CD14-positive monocyte (primary cell): ENCODE results near the gene UAP1L1. TPM values are rescaled to one million over a fixed set of nuclear protein-coding genes. Genes with fewer than 3 reads are reported as not detected.
A peak's percentile ranks its signal among the peaks of the same experiment; 100 is the strongest.

ENCODE experiments used
- DNase-seq, 3 donors: peaks; one replicate each; pipeline ENCODE4 v3.0.0-alpha.2; 2011 to 2022
- H2AFZ ChIP-seq: 2 replicates; pipeline ENCODE4 v1.6.0; 2012; ENCODE audit warnings: mild to moderate bottlenecking, low read depth, low read length, inconsistent platforms; ENCODE audit not compliant: insufficient read depth, poor library complexity, severe bottlenecking
- H3K27ac ChIP-seq, 2 donors: 1 replicate in 1 of 2; 2 replicates in 1 of 2; pipeline ENCODE4 v1.5.1; 2012 to 2013; ENCODE audit warnings: low read length in 2 of 2, control low read depth in 1 of 2, inconsistent platforms in 1 of 2, low read depth in 1 of 2, mild to moderate bottlenecking in 1 of 2
- H3K27me3 ChIP-seq, 2 donors: one replicate each; pipeline versions ENCODE4 v1.6.0 to v1.6.1; 2011 to 2013; ENCODE audit warnings: low read length in 2 of 2; ENCODE audit not compliant: control insufficient read depth in 2 of 2, insufficient read depth in 2 of 2
- H3K36me3 ChIP-seq, 2 donors: replicated peaks in 1 of 2; 1 replicate in 1 of 2; 2 replicates in 1 of 2; pipeline versions ENCODE4 v1.5.1 to v1.6.1; 2012 to 2013; ENCODE audit warnings: low read length in 2 of 2, control low read depth in 1 of 2, inconsistent platforms in 1 of 2, mild to moderate bottlenecking in 1 of 2; ENCODE audit not compliant: insufficient read depth in 2 of 2, control insufficient read depth in 1 of 2
- H3K4me1 ChIP-seq, 2 donors: 1 replicate in 1 of 2; 2 replicates in 1 of 2; pipeline versions ENCODE4 v1.5.1 to v1.6.1; 2012 to 2013; ENCODE audit warnings: low read length in 2 of 2, control low read depth in 1 of 2, inconsistent platforms in 1 of 2, mild to moderate bottlenecking in 1 of 2, moderate library complexity in 1 of 2; ENCODE audit not compliant: insufficient read depth in 2 of 2, control insufficient read depth in 1 of 2
- H3K4me2 ChIP-seq: replicated peaks from 2 replicates; pipeline ENCODE3; 2012; ENCODE audit warnings: low read length, moderate library complexity, mild to moderate bottlenecking; ENCODE audit not compliant: poor library complexity, severe bottlenecking; ENCODE audit errors: extremely low read depth
- H3K4me3 ChIP-seq, 3 experiments: fragments of 200-600 bp in 1 of 3; sonication (generic) in 1 of 3; replicated peaks in 1 of 3; 1 replicate in 2 of 3; 2 replicates in 1 of 3; pipeline ENCODE4 v1.5.1; 2011 to 2013; ENCODE audit warnings: low read length in 3 of 3, mild to moderate bottlenecking in 3 of 3, control low read depth in 2 of 3, low read depth in 2 of 3, inconsistent platforms in 1 of 3, moderate library complexity in 1 of 3
- H3K79me2 ChIP-seq: 2 replicates; pipeline ENCODE4 v1.6.0; 2012; ENCODE audit warnings: mild to moderate bottlenecking, control low read depth, inconsistent platforms, low read length, moderate library complexity; ENCODE audit not compliant: insufficient read depth
- H3K9ac ChIP-seq: 2 replicates; pipeline ENCODE4 v1.6.0; 2017; ENCODE audit warnings: low read length, mild to moderate bottlenecking; ENCODE audit not compliant: insufficient read depth, poor library complexity, severe bottlenecking
- H3K9me3 ChIP-seq, 2 donors: replicated peaks in 1 of 2; 1 replicate in 1 of 2; 2 replicates in 1 of 2; pipeline versions ENCODE4 v1.5.1 to v1.6.1; 2012 to 2013; ENCODE audit warnings: low read length in 2 of 2, control low read depth in 1 of 2; ENCODE audit not compliant: control insufficient read depth in 1 of 2, insufficient read depth in 1 of 2
- H4K20me1 ChIP-seq: 2 replicates; pipeline ENCODE4 v1.6.0; 2012; ENCODE audit warnings: mild to moderate bottlenecking, low read length, control low read depth, moderate library complexity; ENCODE audit not compliant: insufficient read depth
- H3K27ac Mint-ChIP-seq, 7 donors: one replicate each; pipeline ENCODE4 v1.8.0; 2020; ENCODE audit warnings: mild to moderate bottlenecking in 7 of 7, mixed read lengths in 7 of 7, moderate library complexity in 6 of 7, inconsistent platforms in 2 of 7
- H3K27me3 Mint-ChIP-seq, 3 donors: one replicate each; pipeline ENCODE4 v1.8.0; 2021 to 2022; ENCODE audit warnings: low read depth in 3 of 3, mild to moderate bottlenecking in 3 of 3, mixed read lengths in 3 of 3, moderate library complexity in 3 of 3, inconsistent platforms in 1 of 3
- H3K36me3 Mint-ChIP-seq, 2 donors: one replicate each; pipeline ENCODE4 v1.8.0; 2020; ENCODE audit warnings: mixed read lengths in 2 of 2, inconsistent platforms in 1 of 2, mild to moderate bottlenecking in 1 of 2
- H3K4me1 Mint-ChIP-seq: one replicate; pipeline ENCODE4 v1.8.0; 2020; ENCODE audit warnings: mild to moderate bottlenecking, mixed read lengths
- H3K4me3 Mint-ChIP-seq, 2 donors: one replicate each; pipeline ENCODE4 v1.8.0; 2020; ENCODE audit warnings: mild to moderate bottlenecking in 2 of 2, mixed read lengths in 2 of 2, moderate library complexity in 1 of 2
- H3K9me3 Mint-ChIP-seq, 7 donors: one replicate each; pipeline ENCODE4 v1.8.0; 2020 to 2022; ENCODE audit warnings: mixed read lengths in 7 of 7, mild to moderate bottlenecking in 6 of 7, moderate library complexity in 6 of 7, inconsistent platforms in 2 of 7
- WGBS: methylation state at CpG from one replicate; pipeline ENCODE4 v1.1.5; 2013; ENCODE audit warnings: missing lambda C conversion rate; ENCODE audit not compliant: insufficient coverage; 5-methylcytosine and 5-hydroxymethylcytosine counted together
- intact Hi-C, 2 donors: fragments of 100-400 bp; cut with micrococcal nuclease; formaldehyde crosslinking; loops; one replicate each; pipeline versions ENCODE4 v1.15.0 to v1.15.1; 2023
- polyA plus RNA-seq, 3 donors: library from polyadenylated mRNA; depleted of rRNA in 1 of 3; unstranded in 2 of 3; stranded (reverse) in 1 of 3; fragments of 300-500 nt in 2 of 3; fragments of >200 nt in 1 of 3; fragmentation: Illumina TruSeq in 2 of 3; gene quantifications; 1 replicate in 2 of 3; 2 replicates in 1 of 3; pipeline ENCODE4 v1.2.3, GENCODE V29; 2012 to 2021
- TF ChIP-seq, protein P1 (sequence below): fragments of 200-600 bp; IDR thresholded peaks from one replicate; pipeline ENCODE4 v1.8.0; 2022; ENCODE audit warnings: antibody characterized with exemption, mild to moderate bottlenecking

Gene UAP1L1
- polyA plus RNA-seq, 3 donors: 5.7 to 16.7 (median 14.8) TPM

DNA sequence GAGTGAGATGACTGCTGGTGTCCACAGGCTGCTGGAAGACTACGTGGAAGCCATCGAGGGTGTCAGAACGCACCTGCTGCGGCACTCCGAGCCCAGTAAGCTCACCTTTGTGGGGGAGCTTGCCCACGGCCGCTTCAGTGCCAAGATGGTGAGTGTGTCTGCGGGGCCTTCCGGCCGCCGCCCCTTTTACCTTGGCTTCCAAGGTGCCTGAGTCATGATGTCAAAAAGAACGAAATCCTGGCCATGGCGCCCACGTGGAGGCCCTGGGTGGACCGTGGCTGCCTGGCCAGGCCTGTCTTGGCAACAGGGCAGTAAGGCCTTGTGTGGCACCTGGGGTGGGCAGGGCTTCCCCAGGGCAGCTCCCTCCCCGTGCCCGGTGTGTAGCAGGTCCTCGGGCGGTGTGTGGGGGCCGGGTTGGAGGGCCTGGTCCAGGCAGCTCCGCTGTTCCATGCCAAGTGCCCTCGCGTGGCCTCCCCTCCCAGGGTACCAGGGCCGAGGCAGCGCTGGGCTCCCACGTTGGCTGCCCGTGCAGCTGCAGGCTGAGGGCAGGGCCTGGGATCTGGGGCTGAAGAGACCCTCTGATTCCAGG is 29.4 kb downstream of the UAP1L1 start:
- Mint-ChIP-seq H3K4me1 (no peaks in the 10 kb centered on the region), H3K36me3 (peaks cover 16 to 50% of the 10 kb centered on the region in 2 donors), H3K27me3 (peaks cover 0 to 1% (median 0%) of the 10 kb centered on the region in 3 donors), H3K9me3 (peaks cover 0 to 3% (median 0%) of the 10 kb centered on the region in 7 donors), H3K4me3 (no peak overlapping the region), H3K27ac (peak overlapping the region in 1 of 7 donors; percentile 11)
- H2AFZ ChIP-seq: no peak overlapping the region
- peaks cover 10 to 22% of the 10 kb centered on the region in 2 donors for H3K9me3 ChIP-seq
- DNase-seq: no peak
- H3K4me3 ChIP-seq: no peak overlapping the region
- peaks cover 83 to 100% of the 10 kb centered on the region in 2 donors for H3K36me3 ChIP-seq
- H3K79me2 ChIP-seq: no peaks in the 10 kb centered on the region
- intact Hi-C loops: no loop called here
- TF ChIP-seq, protein P1, sequence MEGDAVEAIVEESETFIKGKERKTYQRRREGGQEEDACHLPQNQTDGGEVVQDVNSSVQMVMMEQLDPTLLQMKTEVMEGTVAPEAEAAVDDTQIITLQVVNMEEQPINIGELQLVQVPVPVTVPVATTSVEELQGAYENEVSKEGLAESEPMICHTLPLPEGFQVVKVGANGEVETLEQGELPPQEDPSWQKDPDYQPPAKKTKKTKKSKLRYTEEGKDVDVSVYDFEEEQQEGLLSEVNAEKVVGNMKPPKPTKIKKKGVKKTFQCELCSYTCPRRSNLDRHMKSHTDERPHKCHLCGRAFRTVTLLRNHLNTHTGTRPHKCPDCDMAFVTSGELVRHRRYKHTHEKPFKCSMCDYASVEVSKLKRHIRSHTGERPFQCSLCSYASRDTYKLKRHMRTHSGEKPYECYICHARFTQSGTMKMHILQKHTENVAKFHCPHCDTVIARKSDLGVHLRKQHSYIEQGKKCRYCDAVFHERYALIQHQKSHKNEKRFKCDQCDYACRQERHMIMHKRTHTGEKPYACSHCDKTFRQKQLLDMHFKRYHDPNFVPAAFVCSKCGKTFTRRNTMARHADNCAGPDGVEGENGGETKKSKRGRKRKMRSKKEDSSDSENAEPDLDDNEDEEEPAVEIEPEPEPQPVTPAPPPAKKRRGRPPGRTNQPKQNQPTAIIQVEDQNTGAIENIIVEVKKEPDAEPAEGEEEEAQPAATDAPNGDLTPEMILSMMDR: no peak
- no peaks in the 10 kb centered on the region for H3K27me3 ChIP-seq
- peaks cover 9% of the 10 kb centered on the region for H4K20me1 ChIP-seq
- H3K9ac ChIP-seq: no peak overlapping the region
- no peak overlapping the region for H3K27ac ChIP-seq
- WGBS: 99% methylated on average over 27 of the region's 27 CpGs
- no peak overlapping the region for H3K4me2 ChIP-seq
- no peaks in the 10 kb centered on the region for H3K4me1 ChIP-seq

DNA sequence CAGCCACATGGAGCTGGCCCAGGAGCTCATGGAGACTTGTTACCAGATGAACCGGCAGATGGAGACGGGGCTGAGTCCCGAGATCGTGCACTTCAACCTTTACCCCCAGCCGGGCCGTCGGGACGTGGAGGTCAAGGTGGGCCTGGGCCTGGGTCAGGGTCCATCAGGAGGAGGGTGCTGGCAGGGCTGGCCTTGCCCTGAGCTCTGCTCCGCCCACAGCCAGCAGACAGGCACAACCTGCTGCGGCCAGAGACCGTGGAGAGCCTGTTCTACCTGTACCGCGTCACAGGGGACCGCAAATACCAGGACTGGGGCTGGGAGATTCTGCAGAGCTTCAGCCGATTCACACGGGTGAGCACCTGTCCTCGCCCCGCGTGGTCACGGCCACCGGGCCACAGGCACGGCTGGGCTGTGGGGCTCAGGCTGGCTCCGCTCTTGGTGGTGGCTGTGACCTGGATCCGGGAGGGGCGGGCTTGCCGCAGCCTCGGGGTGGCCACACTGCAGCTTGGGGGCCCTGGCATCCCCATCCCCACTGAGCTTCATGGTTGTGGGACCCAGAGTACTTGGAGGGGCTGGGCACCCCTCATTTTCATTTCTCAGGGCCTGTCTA is 30.1 kb downstream of the UAP1L1 start:
- Histone ChIP-seq H2AFZ (no peak overlapping the region), H3K4me3 (no peak overlapping the region), H3K36me3 (peaks cover 83 to 100% of the 10 kb centered on the region in 2 donors), H3K9me3 (peaks cover 4 to 15% of the 10 kb centered on the region in 2 donors), H3K27ac (no peak overlapping the region), H3K9ac (no peak overlapping the region), H3K27me3 (no peaks in the 10 kb centered on the region), H3K4me2 (no peak overlapping the region), H3K79me2 (no peaks in the 10 kb centered on the region), H3K4me1 (no peaks in the 10 kb centered on the region), H4K20me1 (peaks cover 11% of the 10 kb centered on the region)
- H3K4me3 Mint-ChIP-seq: no peak overlapping the region
- intact Hi-C loops: no loop called here
- H3K36me3 Mint-ChIP-seq: peaks cover 16 to 52% of the 10 kb centered on the region in 2 donors
- no peak for DNase-seq
- H3K27me3 Mint-ChIP-seq: peaks cover 0 to 1% (median 0%) of the 10 kb centered on the region in 3 donors
- peaks cover 0 to 3% (median 0%) of the 10 kb centered on the region in 7 donors for H3K9me3 Mint-ChIP-seq
- H3K27ac Mint-ChIP-seq: no peak overlapping the region
- H3K4me1 Mint-ChIP-seq: no peaks in the 10 kb centered on the region
- 94% methylated on average over 26 of the region's 27 CpGs for WGBS
- TF ChIP-seq, protein P1: no peak
